HG02884 (cell line): Measurements from ENCODE around the gene MRPL53.
A peak's percentile ranks its signal among the peaks of the same experiment; 100 is the strongest.
"Not testable (repeated sequence)": the region's sequence is repeated elsewhere in the genome, so short reads cannot be mapped to it uniquely, and the experiment has no call there.

ENCODE experiments used
- ATAC-seq: cut with Tn5 transposase; IDR thresholded peaks from one replicate; pipeline ENCODE4 v1.9.1; 2021; ENCODE audit warnings: mild to moderate bottlenecking, moderate library complexity; ENCODE audit not compliant: unreplicated experiment

MRPL53 gene

DNA sequence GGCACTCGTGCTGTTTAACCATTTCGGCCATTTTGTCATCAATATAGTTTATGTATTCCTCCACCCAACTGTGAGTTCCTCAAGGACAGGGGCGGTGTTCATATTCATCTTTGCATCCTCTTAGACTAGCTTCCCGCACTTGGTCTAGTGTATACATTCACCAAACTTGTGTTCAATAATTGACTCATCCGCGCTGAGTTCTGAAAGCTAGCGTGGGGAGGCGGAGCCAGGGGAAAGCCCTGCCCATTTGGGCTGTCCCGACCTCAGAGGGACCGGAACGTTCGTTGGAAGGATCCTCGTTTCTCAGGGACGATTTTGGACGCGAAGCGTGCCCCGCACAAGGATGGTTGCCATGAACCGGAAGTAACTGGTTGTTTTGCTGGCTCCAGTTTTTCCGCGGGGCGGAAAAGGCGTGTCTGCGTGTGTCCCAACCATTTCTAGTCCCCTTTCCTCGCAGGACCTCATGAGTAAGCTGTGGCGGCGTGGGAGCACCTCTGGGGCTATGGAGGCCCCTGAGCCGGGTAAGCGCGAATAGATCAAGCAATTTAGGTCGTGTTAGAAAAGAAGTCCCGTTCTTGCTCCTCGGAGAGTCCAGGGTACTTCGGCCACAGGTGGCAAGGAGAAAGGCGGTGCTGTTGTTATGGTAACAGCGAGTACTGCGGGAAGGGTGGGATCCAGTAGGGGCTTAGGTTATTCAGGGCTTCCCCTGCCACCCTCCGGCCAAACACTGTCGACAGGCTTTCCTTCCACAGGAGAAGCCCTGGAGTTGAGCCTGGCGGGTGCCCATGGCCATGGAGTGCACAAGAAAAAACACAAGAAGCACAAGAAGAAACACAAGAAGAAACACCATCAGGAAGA is 17.6 kb downstream of the MRPL53 start, which contains the start of gene INO80B:
INO80B (plus strand) TSS at position 434 of the 858 bp plus-strand sequence; CDS start at position 464, 30 bp downstream.
- peak; percentile 35 for ATAC-seq

DNA sequence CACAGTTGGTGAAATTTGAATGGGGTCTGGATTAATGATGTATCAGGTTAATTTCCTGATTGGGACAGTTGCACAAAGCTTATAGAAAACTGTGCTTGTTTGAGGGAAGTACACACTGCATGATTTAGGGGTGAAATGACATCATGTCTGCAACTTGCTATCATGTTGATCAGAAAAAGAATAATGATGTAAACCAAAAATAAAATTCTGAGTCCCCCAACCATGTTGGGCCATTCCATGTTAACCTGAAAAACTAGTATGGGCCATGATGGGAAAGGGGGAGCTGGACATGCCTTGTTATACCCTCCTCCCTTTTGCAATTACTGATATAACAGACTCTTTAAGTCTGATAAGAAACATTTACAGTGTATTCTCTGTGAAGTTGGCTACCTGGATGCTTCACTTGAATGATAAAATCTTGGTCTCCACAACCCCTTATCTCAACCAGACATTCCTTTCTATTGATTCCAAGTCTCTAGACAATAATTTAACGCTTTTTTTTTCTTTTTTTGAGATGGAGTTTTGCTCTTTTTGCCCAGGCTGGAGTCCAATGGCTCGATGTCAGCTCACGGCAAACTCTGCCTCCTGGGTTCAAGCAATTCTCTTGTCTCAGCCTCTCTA is 21.8 kb downstream of the MRPL53 start:
- no peak for ATAC-seq

GRCh38 chr2:74448771-74449170 is 23.7 kb downstream of the MRPL53 start:
- ATAC-seq = no peak

GRCh38 chr2:74447230-74447999 is 25.1 kb downstream of the MRPL53 start:
- ATAC-seq = no peak

GRCh38 chr2:74444498-74445318 is 27.8 kb downstream of the MRPL53 start:
- ATAC-seq = no peak

DNA sequence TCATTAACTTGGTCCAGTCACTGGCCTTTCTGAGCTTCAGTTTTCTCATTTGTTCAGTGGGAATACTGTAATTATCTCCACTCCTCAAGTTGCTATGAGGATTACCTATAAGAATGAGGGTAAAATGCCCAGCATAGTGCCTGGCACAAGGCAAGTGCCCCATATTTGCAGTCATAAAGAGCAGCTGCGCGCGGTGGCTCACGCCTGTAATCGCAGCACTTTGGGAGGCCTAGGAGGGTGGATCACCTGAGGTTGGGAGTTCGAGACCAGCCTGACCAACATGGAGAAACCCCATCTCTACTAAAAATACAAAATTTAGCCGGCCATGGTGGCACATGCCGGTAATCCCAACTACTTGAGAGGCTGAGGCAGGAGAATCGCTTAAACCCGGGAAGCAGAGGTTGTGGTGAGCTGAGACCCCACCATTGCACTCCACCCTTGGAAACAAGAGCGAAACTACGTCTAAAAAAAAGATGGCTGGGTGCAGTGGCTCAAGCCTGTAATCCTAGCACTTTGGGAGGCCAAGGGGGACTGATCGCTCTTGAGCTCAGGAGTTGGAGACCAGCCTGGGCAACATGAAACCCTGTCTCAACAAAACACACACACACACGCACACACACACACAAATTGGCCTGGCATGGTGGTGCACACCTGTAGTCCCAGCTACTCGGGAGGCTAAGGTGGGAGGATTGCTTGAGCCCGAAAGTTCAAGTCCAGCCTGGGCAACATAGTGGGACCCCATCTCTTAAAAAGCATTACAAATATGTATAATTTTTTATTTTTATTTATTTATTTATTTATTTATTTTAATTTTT is 29.8 kb downstream of the MRPL53 start:
- not testable (repeated sequence) for ATAC-seq

DNA sequence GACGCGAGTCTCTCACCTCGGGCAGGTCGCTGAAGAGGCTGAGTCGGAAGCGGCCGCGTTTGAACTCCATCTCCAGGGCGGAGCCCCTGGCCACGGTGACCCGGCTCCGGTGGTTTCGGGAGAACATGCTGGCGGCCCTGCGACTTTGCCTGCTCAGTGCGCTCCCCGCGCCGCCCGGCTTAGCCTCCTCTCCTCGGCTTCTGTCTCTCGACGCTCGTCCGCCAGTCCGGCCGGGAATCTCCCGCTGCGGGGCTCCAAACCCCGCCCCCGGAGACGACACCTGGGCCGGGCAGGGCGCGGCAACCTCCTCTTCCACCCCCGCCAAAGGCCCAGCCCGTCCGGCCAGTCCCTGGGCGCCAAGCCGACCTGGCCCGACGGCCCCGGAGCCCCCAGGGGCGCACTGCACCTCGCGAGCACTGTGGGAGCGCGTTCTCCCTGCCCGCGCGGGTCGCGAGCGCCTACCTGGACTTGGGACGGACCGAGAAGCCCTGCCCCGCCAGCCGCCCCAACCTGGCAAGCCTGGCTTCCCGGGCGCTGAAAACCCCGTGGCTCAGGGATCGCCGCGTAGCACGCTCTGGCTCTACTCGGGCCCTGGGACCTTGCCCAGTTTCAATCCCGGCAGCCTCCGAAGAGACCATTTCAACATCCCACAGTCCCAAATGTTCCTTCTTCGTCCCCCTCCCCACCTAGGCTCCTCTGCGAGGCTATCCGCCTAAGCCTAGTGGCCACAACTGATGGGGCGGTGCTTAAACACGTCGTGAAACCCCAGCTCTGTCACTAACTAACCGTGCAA is 30.6 kb downstream of the MRPL53 start, which contains the start of gene RTKN:
RTKN (minus strand) TSS at position 248 of the 793 bp plus-strand sequence; CDS start at position 127, 121 bp downstream.
- ATAC-seq = no peak

DNA sequence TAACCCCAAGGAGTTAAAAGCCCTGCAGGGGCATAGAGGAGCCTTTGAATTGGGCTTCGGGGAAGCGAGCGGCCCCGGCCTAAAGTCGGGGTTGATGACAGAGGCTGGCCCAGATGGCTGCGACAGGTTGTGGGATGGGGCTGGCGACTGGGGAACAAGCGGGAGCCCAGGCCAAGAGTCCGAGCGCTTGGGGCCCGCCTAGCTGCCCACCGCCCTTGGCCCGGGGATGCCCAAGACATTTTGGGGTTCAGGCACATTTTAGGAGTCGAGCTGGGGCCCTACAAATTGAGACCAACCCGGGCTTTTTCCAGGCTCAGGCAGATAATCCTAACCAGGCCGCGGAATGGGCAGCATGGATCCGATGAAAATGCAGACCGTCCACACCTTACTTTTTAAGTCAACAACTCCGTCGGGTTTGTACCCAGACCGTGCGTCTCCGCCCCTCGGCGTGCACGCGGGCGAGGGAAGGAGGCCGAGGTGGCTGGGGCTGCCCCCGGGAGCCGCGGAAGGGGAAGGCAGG is 31.2 kb downstream of the MRPL53 start:
- ATAC-seq = no peak

DNA sequence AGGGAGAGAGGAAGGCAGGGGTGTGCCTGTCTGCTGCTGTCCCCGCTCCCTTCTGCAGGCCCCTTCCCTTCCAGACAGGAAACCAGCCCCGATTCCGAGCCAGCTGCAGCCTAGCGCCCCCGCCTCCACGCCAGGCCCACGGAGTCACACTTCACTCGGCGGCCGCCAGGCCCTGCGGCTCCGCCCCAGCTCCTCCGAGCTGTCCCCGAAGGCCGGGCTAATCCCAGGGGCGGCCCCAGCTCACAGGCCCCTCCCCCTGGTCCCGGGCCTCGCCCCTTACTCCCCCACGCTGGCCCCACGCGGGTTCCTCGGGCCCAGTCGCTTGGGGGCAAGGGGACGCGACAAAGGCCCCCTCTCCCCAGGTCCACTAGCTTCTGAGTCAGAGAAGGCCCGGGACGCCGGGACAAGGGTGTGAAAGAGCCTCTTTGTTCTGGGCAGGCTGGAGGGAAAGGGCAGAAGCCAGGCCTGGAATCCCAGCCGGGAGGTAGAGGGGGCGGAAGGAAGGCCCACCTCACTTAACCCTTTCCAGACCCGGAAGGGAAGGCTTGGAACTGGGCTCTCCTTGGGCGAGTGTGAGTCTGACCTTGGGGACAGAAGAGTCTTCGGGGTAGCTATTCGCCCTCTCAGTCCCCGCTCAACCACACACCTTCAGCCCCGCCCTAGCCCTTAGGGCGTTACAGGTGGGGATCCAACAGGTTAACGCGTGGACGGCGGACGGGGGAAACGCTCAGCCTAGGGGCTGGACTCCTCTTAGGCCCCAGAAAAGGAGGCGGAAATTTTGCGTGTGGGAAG is 31.9 kb downstream of the MRPL53 start:
- ATAC-seq = peak; percentile 75

DNA sequence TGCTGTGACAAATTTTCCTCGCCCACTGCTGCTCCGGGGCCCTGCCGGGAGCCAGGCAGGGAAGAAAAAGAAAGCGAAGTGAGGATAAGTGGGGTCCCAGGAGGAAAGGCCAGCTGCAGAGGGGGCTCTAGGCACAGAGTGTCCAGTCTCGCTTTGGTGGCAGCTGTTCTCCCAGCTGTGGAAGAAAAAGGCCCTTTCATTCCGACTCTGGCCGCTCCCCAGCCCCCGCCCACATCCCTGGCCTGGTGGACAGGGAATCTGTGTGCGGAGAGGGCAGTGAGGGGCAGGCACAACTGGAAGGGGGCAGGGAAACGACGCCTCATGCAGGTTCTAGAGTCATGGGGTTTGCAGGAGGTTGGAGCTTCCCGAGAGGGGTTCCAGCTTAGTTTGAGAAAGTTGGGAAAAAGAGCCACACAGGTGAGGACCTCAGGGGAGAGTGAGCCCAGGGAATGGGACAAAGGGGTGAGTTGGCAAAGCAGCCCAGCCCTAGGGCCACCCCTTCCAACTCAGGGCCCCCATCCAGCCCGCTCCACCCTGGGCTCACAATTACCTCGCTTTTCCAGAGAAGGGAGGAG is 32.6 kb downstream of the MRPL53 start:
- ATAC-seq = no peak

GRCh38 chr2:74439373-74439772 is 33.1 kb downstream of the MRPL53 start:
- no peak for ATAC-seq

DNA sequence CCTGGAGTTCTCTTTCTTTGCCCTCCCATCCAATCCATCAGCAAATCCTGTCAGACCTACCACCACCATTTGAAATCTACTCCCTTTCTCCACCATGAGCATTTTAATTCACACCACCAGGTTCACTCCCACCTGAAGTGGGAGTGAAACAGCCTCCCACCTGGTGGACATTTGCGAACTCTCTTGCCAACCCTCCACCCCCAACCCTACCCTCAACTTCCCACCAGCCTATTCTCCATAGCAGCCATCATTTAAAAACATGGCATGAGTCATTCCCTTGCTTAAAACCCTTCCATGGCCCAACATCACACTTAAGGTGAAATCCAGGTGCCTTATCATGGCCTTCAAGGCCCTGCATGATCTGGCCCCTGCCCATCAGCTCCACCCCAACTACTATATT is 34.2 kb downstream of the MRPL53 start:
- ATAC-seq = no peak

DNA sequence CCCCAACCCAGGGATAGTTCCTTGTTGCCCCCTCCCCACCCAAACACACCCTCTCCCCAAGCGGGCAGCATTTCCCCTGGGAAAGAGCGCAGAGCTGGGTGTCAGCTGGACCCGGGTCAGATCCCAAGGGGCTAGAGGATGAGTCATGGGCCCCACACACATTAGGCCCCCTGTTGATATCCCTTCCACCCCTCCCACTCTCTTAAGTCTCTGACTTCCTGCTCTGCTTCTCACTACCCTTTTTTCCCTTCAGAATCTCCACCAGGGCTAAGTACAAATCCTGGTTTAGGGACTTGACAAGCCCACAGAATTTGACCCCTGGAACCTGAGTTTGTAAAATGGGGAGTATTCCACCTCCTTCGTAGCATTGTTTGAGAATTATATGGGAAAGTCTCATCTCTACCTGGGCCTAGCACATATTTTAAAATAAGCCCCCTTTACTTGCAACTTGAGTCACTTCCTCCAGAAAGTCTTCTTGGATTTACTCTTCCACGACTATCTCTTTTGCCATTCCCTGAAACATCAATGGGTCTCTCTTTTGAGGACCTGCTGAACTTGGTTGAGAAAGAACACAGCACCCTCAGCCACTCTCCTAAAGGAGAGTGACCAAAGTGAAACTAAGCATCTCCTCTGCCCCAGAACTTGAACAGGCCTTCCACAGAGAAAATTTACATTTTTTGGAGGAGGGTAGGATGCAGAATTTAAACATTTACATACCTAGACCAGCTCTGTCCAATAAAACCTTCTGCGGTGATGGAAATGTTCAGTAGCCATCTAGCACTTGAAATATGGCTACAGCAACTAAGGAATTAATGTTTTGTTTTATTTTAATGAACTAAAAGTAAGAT is 35.4 kb downstream of the MRPL53 start:
- no peak for ATAC-seq

DNA sequence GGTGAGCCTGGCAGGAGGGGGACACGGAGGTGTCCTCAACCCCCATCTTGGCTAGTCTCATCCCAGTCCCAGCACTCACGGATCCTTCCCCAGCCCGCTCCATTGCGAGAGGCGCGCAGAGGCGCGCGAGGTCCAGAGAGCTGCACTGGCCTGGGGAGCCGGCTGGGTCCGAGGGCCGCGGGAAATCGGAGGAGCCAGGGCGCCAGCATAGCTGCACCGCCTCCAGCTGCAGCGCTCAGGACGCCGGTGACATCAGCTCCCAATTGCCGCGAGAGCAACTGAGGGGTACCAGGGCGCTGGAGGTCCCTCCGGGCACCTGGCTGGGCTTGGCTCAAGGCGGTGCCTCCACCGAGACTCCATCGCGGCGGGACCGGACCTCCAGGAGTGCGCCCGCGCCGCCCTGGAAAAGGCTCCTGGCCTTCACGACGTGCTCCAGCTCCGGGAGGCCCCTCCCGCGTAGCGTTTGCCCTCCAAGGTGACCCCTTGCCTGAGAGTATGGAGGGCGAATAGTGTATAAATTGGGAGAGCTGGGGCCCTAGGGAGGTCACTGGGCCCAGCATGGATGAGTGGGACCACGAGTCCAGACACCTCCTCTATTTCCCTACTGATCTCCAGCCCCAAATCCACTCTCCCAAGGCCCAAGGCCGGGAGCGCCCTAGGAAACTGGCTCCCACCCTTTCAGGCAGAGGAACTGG is 36.2 kb downstream of the MRPL53 start:
- ATAC-seq = no peak

DNA sequence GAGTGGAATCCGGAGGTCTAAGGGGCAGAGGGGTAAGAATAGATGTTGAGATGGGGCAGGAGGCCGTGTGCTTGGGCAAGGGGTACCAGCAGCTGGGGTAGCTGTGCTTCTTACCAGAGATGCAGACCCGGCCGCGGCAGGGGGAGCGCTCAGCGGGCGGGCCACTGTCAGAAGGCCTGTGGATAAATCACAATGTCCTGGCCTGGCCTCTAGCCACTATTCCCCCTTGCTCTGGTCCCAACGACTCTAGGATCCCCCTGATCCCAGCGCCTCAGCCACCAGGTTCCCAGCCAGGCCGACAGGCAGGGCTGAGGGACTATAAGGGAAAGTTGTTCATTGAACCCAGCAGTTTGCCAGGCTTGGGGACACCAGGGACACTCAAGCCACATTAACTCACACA is 42.0 kb downstream of the MRPL53 start:
- ATAC-seq = no peak
